Astrocyte (in vitro differentiated cells and primary cell): Measurements from ENCODE around the gene SLC6A9. TPM values are rescaled to one million over a fixed set of nuclear protein-coding genes. Genes with fewer than 3 reads are reported as not detected.

Experiments used
- DNase-seq: peaks from one replicate; pipeline ENCODE4 v3.0.0-alpha.2; 2010; ENCODE audit warnings: low read depth
- FAIRE-seq: peaks from 2 replicates; lab custom pipeline; 2011; peaks lifted over from hg19 to GRCh38; lab: Jason Lieb, UNC
- H2AFZ ChIP-seq: 2 replicates; pipeline ENCODE4 v1.6.0; 2012; ENCODE audit warnings: low read depth, low read length, inconsistent platforms
- H3K27ac ChIP-seq: 2 replicates; pipeline ENCODE4 v1.5.1; 2011; ENCODE audit warnings: low read depth, low read length, inconsistent platforms
- H3K27me3 ChIP-seq: 2 replicates; pipeline ENCODE4 v1.6.0; 2011; ENCODE audit warnings: low read length, inconsistent platforms; ENCODE audit not compliant: insufficient read depth
- H3K36me3 ChIP-seq: 2 replicates; pipeline ENCODE4 v1.5.1; 2011; ENCODE audit warnings: low read length, inconsistent platforms; ENCODE audit not compliant: insufficient read depth
- H3K4me1 ChIP-seq: 2 replicates; pipeline ENCODE4 v1.5.1; 2011; ENCODE audit warnings: low read length, inconsistent platforms; ENCODE audit not compliant: insufficient read depth
- H3K4me2 ChIP-seq: 2 replicates; pipeline ENCODE4 v1.6.0; 2012; ENCODE audit warnings: low read length, inconsistent platforms
- H3K4me3 ChIP-seq: 2 replicates; pipeline ENCODE4 v1.5.1; 2011; ENCODE audit warnings: low read depth, mild to moderate bottlenecking, low read length, inconsistent platforms; ENCODE audit not compliant: insufficient read depth
- H3K79me2 ChIP-seq: 2 replicates; pipeline ENCODE4 v1.6.0; 2012; ENCODE audit warnings: mild to moderate bottlenecking, low read length, inconsistent platforms; ENCODE audit not compliant: insufficient read depth
- H3K9ac ChIP-seq: 2 replicates; pipeline ENCODE4 v1.6.0; 2012; ENCODE audit warnings: mild to moderate bottlenecking, low read length, inconsistent platforms
- H3K9me3 ChIP-seq: 2 replicates; pipeline ENCODE4 v1.5.1; 2012; ENCODE audit warnings: low read depth, mild to moderate bottlenecking, low read length, inconsistent platforms; ENCODE audit not compliant: insufficient read depth
- H4K20me1 ChIP-seq: 2 replicates; pipeline ENCODE4 v1.6.0; 2012; ENCODE audit warnings: low read length, inconsistent platforms; ENCODE audit not compliant: insufficient read depth
- H3K27ac Mint-ChIP-seq: one replicate; pipeline ENCODE4 v1.8.0; 2021; ENCODE audit warnings: mild to moderate bottlenecking, mixed read lengths; ENCODE audit not compliant: unreplicated experiment
- H3K27me3 Mint-ChIP-seq: one replicate; pipeline ENCODE4 v1.8.0; 2021; ENCODE audit warnings: low read depth, mixed read lengths; ENCODE audit not compliant: unreplicated experiment
- H3K36me3 Mint-ChIP-seq: one replicate; pipeline ENCODE4 v1.8.0; 2021; ENCODE audit warnings: low read depth, mixed read lengths; ENCODE audit not compliant: unreplicated experiment
- H3K4me1 Mint-ChIP-seq: one replicate; pipeline ENCODE4 v1.8.0; 2021; ENCODE audit warnings: low read depth, mixed read lengths; ENCODE audit not compliant: unreplicated experiment
- H3K4me3 Mint-ChIP-seq: one replicate; pipeline ENCODE4 v1.8.0; 2021; ENCODE audit warnings: mild to moderate bottlenecking, moderate library complexity, mixed read lengths; ENCODE audit not compliant: unreplicated experiment
- H3K9me3 Mint-ChIP-seq: one replicate; pipeline ENCODE4 v1.8.0; 2021; ENCODE audit warnings: mild to moderate bottlenecking, mixed read lengths; ENCODE audit not compliant: unreplicated experiment
- EZH2 ChIP-seq: IDR thresholded peaks from 2 replicates; pipeline ENCODE4 v1.6.1; 2012; ENCODE audit warnings: mild to moderate bottlenecking, low read length, inconsistent platforms; ENCODE audit not compliant: insufficient read depth
- total RNA-seq: library from RNA; stranded (reverse); gene quantifications from 2 replicates; pipeline ENCODE4 v1.2.1, GENCODE V29; 2021
- TF ChIP-seq, protein P1 (sequence below): IDR thresholded peaks from 2 replicates; pipeline ENCODE4 v1.5.1; 2011; ENCODE audit warnings: low read depth, mild to moderate bottlenecking, inconsistent platforms, low read length, moderate library complexity; ENCODE audit not compliant: insufficient read depth

Gene SLC6A9
- total RNA-seq, 1 donor from 2014 or later = 45.2 TPM

DNA sequence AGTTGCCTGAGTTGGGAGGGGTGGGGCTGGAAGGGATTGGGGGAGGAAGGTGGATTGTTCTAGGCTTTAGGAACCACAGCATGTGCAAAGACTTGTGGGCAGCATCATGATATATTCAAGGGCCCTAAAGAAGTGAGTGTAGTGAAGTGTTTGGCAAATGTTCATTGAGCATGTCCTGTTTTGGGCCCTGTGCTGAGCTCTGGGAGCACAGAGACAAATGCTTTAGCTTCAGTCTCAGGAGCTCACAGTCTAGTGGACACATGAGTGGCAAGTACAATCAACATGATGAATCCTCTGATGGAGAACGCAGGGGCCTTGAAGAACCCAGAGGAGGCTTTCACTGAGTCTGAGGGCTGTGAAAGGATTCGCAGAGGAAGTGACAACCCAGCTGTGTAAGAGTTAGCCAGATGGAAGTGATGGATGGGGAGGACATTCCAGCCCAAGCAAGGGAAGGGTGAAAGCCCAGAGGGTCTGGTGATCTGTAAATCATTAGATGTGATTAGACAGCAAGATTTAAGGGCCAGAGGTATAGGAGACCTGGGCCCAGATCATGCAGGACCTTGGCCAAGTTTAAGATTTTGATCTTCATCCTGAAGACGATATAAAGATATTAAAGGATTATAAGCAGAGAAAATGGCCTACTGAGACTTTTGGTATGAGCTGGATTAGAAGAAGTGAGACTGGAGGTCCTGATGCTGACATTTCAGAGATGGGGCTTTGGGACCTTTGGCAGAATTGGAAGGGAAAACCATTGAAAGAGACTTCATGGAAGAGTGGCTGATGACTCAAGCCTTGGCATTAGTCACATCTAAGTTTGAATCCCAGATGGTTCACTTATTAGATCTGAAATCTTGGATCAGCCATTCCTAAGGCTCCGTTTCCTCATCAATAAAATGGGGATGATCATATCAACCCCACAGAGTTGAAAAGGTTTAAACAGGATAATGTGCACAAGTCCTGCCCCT, 80.0 kb downstream of the SLC6A9 start:
- H2AFZ ChIP-seq = no peak overlapping the region
- H3K27me3 Mint-ChIP-seq = no peaks in the 10 kb centered on the region
- no peaks in the 10 kb centered on the region for H3K9me3 ChIP-seq
- no peak overlapping the region for H3K4me3 Mint-ChIP-seq
- no peak for TF ChIP-seq EZH2
- TF ChIP-seq, protein P1, sequence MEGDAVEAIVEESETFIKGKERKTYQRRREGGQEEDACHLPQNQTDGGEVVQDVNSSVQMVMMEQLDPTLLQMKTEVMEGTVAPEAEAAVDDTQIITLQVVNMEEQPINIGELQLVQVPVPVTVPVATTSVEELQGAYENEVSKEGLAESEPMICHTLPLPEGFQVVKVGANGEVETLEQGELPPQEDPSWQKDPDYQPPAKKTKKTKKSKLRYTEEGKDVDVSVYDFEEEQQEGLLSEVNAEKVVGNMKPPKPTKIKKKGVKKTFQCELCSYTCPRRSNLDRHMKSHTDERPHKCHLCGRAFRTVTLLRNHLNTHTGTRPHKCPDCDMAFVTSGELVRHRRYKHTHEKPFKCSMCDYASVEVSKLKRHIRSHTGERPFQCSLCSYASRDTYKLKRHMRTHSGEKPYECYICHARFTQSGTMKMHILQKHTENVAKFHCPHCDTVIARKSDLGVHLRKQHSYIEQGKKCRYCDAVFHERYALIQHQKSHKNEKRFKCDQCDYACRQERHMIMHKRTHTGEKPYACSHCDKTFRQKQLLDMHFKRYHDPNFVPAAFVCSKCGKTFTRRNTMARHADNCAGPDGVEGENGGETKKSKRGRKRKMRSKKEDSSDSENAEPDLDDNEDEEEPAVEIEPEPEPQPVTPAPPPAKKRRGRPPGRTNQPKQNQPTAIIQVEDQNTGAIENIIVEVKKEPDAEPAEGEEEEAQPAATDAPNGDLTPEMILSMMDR = no peak
- no peak overlapping the region for H3K4me3 ChIP-seq
- H3K27me3 ChIP-seq = no peaks in the 10 kb centered on the region
- peaks cover 80% of the 10 kb centered on the region for H4K20me1 ChIP-seq
- FAIRE-seq (no peak), DNase-seq (no peak)
- peaks cover 10% of the 10 kb centered on the region for H3K36me3 Mint-ChIP-seq
- H3K79me2 ChIP-seq = peaks cover 50% of the 10 kb centered on the region
- peaks cover 10% of the 10 kb centered on the region for H3K4me1 ChIP-seq
- H3K4me1 Mint-ChIP-seq = peaks cover 12% of the 10 kb centered on the region
- no peak overlapping the region for H3K27ac ChIP-seq
- no peaks in the 10 kb centered on the region for H3K36me3 ChIP-seq
- H3K4me2 ChIP-seq = no peak overlapping the region
- H3K27ac Mint-ChIP-seq = no peak overlapping the region
- H3K9me3 Mint-ChIP-seq = no peaks in the 10 kb centered on the region
- no peak overlapping the region for H3K9ac ChIP-seq

DNA sequence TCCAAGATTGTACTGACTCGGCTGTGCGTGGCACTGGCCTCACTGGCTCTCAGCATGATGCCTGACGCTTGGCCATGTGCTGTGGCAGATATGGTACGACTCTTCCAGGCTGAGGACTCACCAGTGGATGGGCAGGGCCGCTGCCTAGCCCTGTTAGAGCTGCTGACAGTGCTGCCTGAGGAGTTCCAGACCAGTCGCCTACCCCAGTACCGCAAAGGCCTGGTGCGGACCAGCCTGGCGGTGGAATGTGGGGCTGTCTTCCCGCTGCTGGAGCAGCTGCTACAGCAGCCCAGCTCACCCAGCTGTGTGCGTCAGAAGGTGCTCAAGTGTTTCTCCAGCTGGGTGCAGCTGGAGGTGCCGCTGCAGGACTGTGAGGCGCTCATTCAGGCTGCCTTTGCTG, 81.6 kb downstream of the SLC6A9 start:
- TF ChIP-seq, protein P1 = no peak
- Histone ChIP-seq H3K27ac (no peak overlapping the region), H3K79me2 (peaks cover 50% of the 10 kb centered on the region), H3K4me2 (no peak overlapping the region), H3K36me3 (no peaks in the 10 kb centered on the region), H3K9me3 (no peaks in the 10 kb centered on the region), H3K4me3 (no peak overlapping the region), H2AFZ (no peak overlapping the region), H4K20me1 (peaks cover 64% of the 10 kb centered on the region), H3K27me3 (no peaks in the 10 kb centered on the region), H3K4me1 (peaks cover 10% of the 10 kb centered on the region), H3K9ac (no peak overlapping the region)
- Mint-ChIP-seq H3K9me3 (no peaks in the 10 kb centered on the region), H3K27ac (no peak overlapping the region), H3K4me1 (peaks cover 12% of the 10 kb centered on the region), H3K4me3 (no peak overlapping the region), H3K36me3 (peaks cover 9% of the 10 kb centered on the region), H3K27me3 (no peaks in the 10 kb centered on the region)
- FAIRE-seq (no peak), DNase-seq (no peak)

DNA sequence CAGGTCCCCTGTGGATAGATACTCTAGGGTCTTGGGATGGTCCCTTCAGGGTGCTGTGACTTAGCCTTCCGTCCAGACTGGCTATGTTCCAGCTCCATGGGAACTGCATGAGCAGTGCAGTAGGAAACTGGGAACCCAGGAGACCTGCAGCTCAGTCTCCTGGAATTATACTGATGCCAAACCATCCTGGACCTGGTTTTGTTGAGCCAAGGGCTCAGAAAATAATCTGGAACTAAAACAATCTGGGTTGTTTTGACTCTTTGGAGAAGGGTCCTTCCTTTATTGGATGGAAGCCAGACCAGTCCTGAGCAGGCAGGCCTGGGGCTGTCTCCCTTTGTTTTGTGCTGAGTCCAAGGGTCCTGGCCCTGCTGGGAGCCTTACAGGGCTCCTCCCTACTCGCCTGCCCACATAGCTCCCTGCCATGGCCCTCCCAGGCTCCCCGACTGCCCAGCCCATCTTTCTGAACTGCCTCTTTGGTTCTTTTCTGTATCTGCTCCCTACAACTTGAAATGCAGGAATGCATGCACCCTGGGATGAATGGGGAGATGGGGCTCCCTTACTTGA, 83.3 kb downstream of the SLC6A9 start:
- Mint-ChIP-seq H3K9me3 (no peaks in the 10 kb centered on the region), H3K27me3 (no peaks in the 10 kb centered on the region), H3K36me3 (peaks cover 8% of the 10 kb centered on the region), H3K4me1 (peaks cover 12% of the 10 kb centered on the region), H3K4me3 (peak overlapping the region; percentile 91), H3K27ac (no peak overlapping the region)
- FAIRE-seq (no peak), DNase-seq (no peak)
- peaks cover 47% of the 10 kb centered on the region for H4K20me1 ChIP-seq
- H3K27ac ChIP-seq = no peak overlapping the region
- no peaks in the 10 kb centered on the region for H3K27me3 ChIP-seq
- peak overlapping the region; percentile 63 for H3K4me3 ChIP-seq
- TF ChIP-seq, protein P1 = no peak
- no peak for TF ChIP-seq EZH2
- no peaks in the 10 kb centered on the region for H3K36me3 ChIP-seq
- H3K9ac ChIP-seq = peak overlapping the region; percentile 96
- no peak overlapping the region for H2AFZ ChIP-seq
- H3K79me2 ChIP-seq = peaks cover 36% of the 10 kb centered on the region
- peaks cover 10% of the 10 kb centered on the region for H3K4me1 ChIP-seq
- H3K9me3 ChIP-seq = no peaks in the 10 kb centered on the region
- peak overlapping the region; percentile 87 for H3K4me2 ChIP-seq
